ENCODE results near the gene CDH1. TPM values are rescaled to one million over a fixed set of nuclear protein-coding genes. Genes with fewer than 3 reads are reported as not detected.

Gene CDH1
- 29.2 and 56.8 TPM in 2 replicates for total RNA-seq

DNA sequence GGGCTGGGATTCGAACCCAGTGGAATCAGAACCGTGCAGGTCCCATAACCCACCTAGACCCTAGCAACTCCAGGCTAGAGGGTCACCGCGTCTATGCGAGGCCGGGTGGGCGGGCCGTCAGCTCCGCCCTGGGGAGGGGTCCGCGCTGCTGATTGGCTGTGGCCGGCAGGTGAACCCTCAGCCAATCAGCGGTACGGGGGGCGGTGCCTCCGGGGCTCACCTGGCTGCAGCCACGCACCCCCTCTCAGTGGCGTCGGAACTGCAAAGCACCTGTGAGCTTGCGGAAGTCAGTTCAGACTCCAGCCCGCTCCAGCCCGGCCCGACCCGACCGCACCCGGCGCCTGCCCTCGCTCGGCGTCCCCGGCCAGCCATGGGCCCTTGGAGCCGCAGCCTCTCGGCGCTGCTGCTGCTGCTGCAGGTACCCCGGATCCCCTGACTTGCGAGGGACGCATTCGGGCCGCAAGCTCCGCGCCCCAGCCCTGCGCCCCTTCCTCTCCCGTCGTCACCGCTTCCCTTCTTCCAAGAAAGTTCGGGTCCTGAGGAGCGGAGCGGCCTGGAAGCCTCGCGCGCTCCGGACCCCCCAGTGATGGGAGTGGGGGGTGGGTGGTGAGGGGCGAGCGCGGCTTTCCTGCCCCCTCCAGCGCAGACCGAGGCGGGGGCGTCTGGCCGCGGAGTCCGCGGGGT, at the start of gene CDH1:
Gene CDH1, plus strand, starts transcription at position 247 of the 684 bp plus-strand sequence. Its CDS starts 124 bp downstream, at position 371.
- TF ChIP-seq CTCF (conservative IDR thresholded peaks at IDR 0.05; ENCODE audit: low read depth, low read length), result no peak
- peak within 1 kb of the TSS; percentile 50 for H3K4me3 ChIP-seq (ENCODE audit: low read depth, low read length)
- DNase-seq (ENCODE audit: low read depth), result no peak

- no peak for DNase-seq (ENCODE audit: low read depth)
- no peak for TF ChIP-seq CTCF (conservative IDR thresholded peaks at IDR 0.05; ENCODE audit: low read depth, low read length)
- no peak overlapping the region for H3K4me3 ChIP-seq (ENCODE audit: low read depth, low read length)
Measured at GRCh38 chr16:68689921-68690320, 47.2 kb upstream of the CDH1 start.

DNA sequence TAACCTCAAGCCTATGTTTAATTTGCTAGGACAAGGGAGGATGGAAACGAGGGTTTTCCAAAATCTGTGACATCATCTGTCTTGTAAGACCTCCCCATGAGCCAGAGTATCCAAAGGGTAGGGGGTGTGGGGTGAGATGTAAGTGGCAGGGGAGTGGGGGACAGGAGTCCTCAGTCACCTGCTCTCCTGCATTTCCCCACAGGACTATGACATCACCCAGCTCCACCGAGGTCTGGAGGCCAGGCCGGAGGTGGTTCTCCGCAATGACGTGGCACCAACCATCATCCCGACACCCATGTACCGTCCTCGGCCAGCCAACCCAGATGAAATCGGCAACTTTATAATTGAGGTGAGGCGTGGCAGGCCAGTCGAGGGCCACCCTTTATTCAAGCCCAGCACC, 41.5 kb upstream of the CDH1 start:
- DNase-seq (ENCODE audit: low read depth), result no peak
- no peak overlapping the region for H3K4me3 ChIP-seq (ENCODE audit: low read depth, low read length)
- TF ChIP-seq CTCF (conservative IDR thresholded peaks at IDR 0.05; ENCODE audit: low read depth, low read length), result no peak

- no peak for TF ChIP-seq CTCF (conservative IDR thresholded peaks at IDR 0.05; ENCODE audit: low read depth, low read length)
- no peak overlapping the region for H3K4me3 ChIP-seq (ENCODE audit: low read depth, low read length)
- no peak for DNase-seq (ENCODE audit: low read depth)
Measured at GRCh38 chr16:68696514-68696913, 40.6 kb upstream of the CDH1 start.

- TF ChIP-seq CTCF (conservative IDR thresholded peaks at IDR 0.05; ENCODE audit: low read depth, low read length), result no peak
- no peak for DNase-seq (ENCODE audit: low read depth)
- no peak overlapping the region for H3K4me3 ChIP-seq (ENCODE audit: low read depth, low read length)
Measured at GRCh38 chr16:68698091-68698490, 39.0 kb upstream of the CDH1 start.

DNA sequence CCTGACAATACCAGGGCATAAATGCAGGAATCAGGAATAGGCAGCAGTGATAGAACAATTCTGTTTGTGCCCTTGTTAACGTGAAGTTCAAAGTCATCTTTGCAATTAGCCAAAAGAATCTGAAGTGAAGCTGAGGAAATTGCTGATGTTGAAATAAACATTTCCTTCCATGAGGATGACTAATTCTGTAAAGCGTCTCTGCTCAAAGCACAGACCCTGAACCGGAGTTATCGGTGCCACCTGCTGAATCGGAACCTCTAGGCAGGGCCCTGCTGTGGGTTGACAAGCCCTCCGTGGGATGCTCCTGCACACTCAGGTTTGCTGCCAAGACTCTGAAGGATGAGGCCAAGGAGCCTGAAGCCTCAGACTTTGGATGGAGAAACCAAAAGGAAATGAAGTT, 37.0 kb upstream of the CDH1 start:
- no peak overlapping the region for H3K4me3 ChIP-seq (ENCODE audit: low read depth, low read length)
- peak; percentile 2 for TF ChIP-seq CTCF (conservative IDR thresholded peaks at IDR 0.05; ENCODE audit: low read depth, low read length)
- no peak for DNase-seq (ENCODE audit: low read depth)

DNA sequence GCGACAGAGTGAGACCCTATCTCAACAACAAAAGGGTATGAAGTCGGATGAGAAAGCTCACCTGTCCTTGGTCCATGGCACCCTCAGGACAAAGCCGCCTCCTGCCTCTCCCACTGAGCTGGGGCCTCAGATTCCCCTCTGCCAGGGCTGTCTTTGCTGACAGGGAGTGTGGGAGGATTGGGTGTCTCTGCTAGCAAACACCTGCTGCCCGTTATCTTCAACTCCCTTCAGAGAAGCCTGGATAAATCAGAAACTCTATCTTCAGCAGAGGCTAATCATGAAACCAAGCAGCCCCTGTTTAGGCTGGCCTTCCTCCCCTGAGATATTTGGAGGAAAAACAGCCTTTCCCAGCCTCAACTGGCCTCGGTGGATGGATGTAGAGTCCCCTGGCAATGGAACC, 36.3 kb upstream of the CDH1 start:
- H3K4me3 ChIP-seq (ENCODE audit: low read depth, low read length), result no peak overlapping the region
- no peak for DNase-seq (ENCODE audit: low read depth)
- TF ChIP-seq CTCF (conservative IDR thresholded peaks at IDR 0.05; ENCODE audit: low read depth, low read length), result no peak

Data from epithelial cell of proximal tubule (primary cell).